Gastrocnemius medialis (tissue), 4 donors: Measurements from ENCODE around the gene PRDM5. TPM values are rescaled to one million over a fixed set of nuclear protein-coding genes. Genes with fewer than 3 reads are reported as not detected.
"Not testable (repeated sequence)": the region's sequence is repeated elsewhere in the genome, so short reads cannot be mapped to it uniquely, and the experiment has no call there.

Experiments
- ATAC-seq, 2 donors: fragments of 150-250 bp; one replicate each; pipeline ENCODE4 v1.9.1; 2016
- DNase-seq, 2 donors: peaks; one replicate each; pipeline ENCODE4 v3.0.0-alpha.2; 2019
- H3K27ac ChIP-seq, 4 donors: fragments of 200-600 bp; sonication (generic); 1 replicate in 1 of 4; 2 replicates in 3 of 4; pipeline ENCODE4 v1.5.1; 2016 to 2018; ENCODE audit warnings: mild to moderate bottlenecking in 2 of 4, moderate library complexity in 1 of 4
- H3K27me3 ChIP-seq, 3 donors: fragments of 200-600 bp; sonication (generic) in 2 of 3; 1 replicate in 1 of 3; 2 replicates in 2 of 3; pipeline versions ENCODE4 v1.5.1 to v1.6.0; 2016 to 2019; ENCODE audit warnings: mild to moderate bottlenecking in 1 of 3, moderate library complexity in 1 of 3
- H3K36me3 ChIP-seq, 2 donors: fragments of 200-600 bp; sonication (generic) in 1 of 2; one replicate each; pipeline ENCODE4 v1.5.1; 2017 to 2018
- H3K4me1 ChIP-seq, 2 donors: fragments of 200-600 bp; sonication (generic) in 1 of 2; one replicate each; pipeline ENCODE4 v1.5.1; 2016 to 2017; ENCODE audit warnings: mild to moderate bottlenecking in 2 of 2
- H3K4me3 ChIP-seq, 4 donors: fragments of 200-600 bp; sonication (generic) in 3 of 4; 1 replicate in 1 of 4; 2 replicates in 3 of 4; pipeline ENCODE4 v1.5.1; 2016 to 2019; ENCODE audit warnings: mild to moderate bottlenecking in 2 of 4
- H3K9me3 ChIP-seq, 3 donors: fragments of 200-600 bp; sonication (generic) in 2 of 3; 1 replicate in 1 of 3; 2 replicates in 2 of 3; pipeline ENCODE4 v1.5.1; 2016 to 2019
- POLR2A ChIP-seq, 2 donors: fragments of 450-650 bp; IDR thresholded peaks; one replicate each; pipeline ENCODE4 v1.6.1; 2017; ENCODE audit warnings: antibody characterized with exemption in 2 of 2, mild to moderate bottlenecking in 2 of 2, moderate library complexity in 2 of 2
- in situ Hi-C, 4 donors: fragments of 200-750 bp; cut with MboI; loops; one replicate each; pipeline versions ENCODE4 v1.15.0 to v1.8.0; 2017; ENCODE audit warnings: low sequenced_read_pairs in 4 of 4
- intact Hi-C: fragments of 100-400 bp; cut with DNase I; formaldehyde crosslinking; loops from one replicate; pipeline ENCODE4 v1.15.1; 2023; ENCODE audit warnings: low total_unique reads
- total RNA-seq, 4 donors: library from RNA; depleted of rRNA; stranded (reverse); fragments of >200 nt; gene quantifications; one replicate each; pipeline versions ENCODE4 v1.1.0 to v1.2.3, GENCODE V29; 2016
- TF ChIP-seq, protein P1 (sequence below), 5 experiments: fragments of 450-650 bp in 3 of 5; fragments of 200-600 bp in 2 of 5; sonication (generic) in 2 of 5; IDR thresholded peaks in 4 of 5; conservative IDR thresholded peaks in 1 of 5; 1 replicate in 4 of 5; 2 replicates in 1 of 5; pipeline ENCODE4 v1.5.1; 2016 to 2019; ENCODE audit warnings: antibody characterized with exemption in 5 of 5, mild to moderate bottlenecking in 3 of 5, moderate library complexity in 3 of 5

The PRDM5 gene
- total RNA-seq, 4 donors from 2014 or later = 1.3 to 2.3 (median 1.6) TPM

DNA sequence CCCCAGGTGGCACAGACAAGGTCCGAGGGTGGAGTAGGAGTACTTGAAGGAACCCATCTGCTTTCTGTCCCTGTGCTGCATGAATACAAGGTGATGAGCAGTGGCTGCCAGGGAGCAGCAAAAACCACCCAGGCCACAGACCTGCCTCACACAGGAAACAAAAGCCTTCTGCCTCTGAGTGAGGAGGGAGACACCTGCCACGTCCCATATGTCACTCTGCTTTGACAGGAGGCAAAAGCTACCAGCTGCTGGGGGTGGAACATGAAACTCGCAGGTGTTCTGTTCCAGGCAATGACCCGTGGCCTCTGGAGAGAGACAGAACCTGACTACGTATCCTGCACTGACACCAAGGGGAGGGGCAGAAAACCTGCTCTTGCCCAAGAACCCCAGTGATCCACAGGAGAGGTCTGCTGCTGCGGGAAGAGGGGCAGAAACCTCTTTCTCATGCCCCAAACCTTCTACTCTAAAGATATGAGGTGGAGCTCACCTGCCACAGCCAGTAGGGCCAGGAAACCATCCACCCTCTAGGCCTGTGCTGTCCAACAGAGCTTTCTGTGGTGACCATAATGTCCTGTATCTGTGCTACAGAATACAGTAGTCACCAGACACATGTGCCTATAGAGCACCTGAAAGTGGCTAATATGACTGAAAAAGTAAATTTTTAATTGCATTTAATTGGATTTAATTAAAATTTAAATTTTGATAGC lies 172.9 kb downstream of the PRDM5 start:
- Histone ChIP-seq H3K4me3 (no peak overlapping the region), H3K27me3 (no peaks in the 10 kb centered on the region), H3K36me3 (no peaks in the 10 kb centered on the region), H3K9me3 (peaks cover 0 to 6% (median 0%) of the 10 kb centered on the region in 3 donors), H3K27ac (no peak overlapping the region), H3K4me1 (no peaks in the 10 kb centered on the region)
- DNase-seq (peak in 1 of 2 donors; percentile 21), ATAC-seq (peak in 1 of 2 donors; percentile 41)
- intact Hi-C loops (no loop called here), in situ Hi-C loops (no loop called here)
- no peak for TF ChIP-seq POLR2A (IDR thresholded peaks at IDR 0.05)
- TF ChIP-seq, protein P1, sequence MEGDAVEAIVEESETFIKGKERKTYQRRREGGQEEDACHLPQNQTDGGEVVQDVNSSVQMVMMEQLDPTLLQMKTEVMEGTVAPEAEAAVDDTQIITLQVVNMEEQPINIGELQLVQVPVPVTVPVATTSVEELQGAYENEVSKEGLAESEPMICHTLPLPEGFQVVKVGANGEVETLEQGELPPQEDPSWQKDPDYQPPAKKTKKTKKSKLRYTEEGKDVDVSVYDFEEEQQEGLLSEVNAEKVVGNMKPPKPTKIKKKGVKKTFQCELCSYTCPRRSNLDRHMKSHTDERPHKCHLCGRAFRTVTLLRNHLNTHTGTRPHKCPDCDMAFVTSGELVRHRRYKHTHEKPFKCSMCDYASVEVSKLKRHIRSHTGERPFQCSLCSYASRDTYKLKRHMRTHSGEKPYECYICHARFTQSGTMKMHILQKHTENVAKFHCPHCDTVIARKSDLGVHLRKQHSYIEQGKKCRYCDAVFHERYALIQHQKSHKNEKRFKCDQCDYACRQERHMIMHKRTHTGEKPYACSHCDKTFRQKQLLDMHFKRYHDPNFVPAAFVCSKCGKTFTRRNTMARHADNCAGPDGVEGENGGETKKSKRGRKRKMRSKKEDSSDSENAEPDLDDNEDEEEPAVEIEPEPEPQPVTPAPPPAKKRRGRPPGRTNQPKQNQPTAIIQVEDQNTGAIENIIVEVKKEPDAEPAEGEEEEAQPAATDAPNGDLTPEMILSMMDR (IDR thresholded peaks at IDR 0.05 in 4 of 5, conservative IDR thresholded peaks at IDR 0.05 in 1 of 5) = no peak

DNA sequence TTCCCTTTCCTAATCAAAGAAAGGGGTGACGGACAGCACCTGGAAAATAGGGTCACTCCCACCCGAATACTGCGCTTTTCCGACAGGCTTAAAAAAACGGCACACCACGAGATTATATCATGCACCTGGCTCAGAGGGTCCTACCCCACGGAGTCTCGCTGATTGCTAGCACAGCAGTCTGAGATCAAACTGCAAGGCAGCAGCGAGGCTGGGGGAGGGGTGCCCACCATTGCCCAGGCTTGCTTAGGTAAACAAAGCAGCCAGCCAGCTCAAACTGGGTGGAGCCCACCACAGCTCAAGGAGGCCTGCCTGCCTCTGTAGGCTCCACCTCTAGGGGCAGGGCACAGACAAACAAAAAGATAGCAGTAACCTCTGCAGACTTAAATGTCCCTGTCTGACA lies 180.9 kb downstream of the PRDM5 start:
- H3K36me3 ChIP-seq, H3K27me3 ChIP-seq, intact Hi-C loops, H3K9me3 ChIP-seq, ATAC-seq, H3K27ac ChIP-seq, H3K4me3 ChIP-seq, in situ Hi-C loops, DNase-seq, H3K4me1 ChIP-seq: not testable (repeated sequence)

DNA sequence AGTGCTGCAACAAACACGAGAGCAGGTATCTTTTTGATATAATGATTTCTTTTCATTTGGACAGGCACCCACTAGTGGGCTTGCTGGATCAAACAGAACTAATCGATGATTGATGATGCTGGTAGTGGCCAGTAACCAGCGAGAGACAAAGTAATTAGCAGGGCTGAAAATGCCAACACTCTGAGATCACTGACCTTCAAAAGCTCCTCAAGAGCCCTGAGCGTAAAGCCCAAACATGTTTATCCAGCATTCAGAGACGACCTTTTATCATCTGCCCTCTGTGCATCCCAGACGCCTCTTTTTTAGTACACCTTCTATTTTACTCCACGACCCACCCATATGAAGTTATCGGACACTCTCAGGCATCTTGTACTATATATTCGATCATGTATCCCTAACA lies 186.2 kb downstream of the PRDM5 start:
- intact Hi-C loops (no loop called here), in situ Hi-C loops (no loop called here)
- Histone ChIP-seq H3K27me3 (no peaks in the 10 kb centered on the region), H3K9me3 (no peaks in the 10 kb centered on the region), H3K4me1 (no peaks in the 10 kb centered on the region), H3K4me3 (no peak overlapping the region), H3K27ac (no peak overlapping the region), H3K36me3 (no peaks in the 10 kb centered on the region)
- ATAC-seq = no peak
- TF ChIP-seq POLR2A (IDR thresholded peaks at IDR 0.05) = no peak
- TF ChIP-seq, protein P1 (IDR thresholded peaks at IDR 0.05 in 4 of 5, conservative IDR thresholded peaks at IDR 0.05 in 1 of 5) = no peak
- no peak for DNase-seq

DNA sequence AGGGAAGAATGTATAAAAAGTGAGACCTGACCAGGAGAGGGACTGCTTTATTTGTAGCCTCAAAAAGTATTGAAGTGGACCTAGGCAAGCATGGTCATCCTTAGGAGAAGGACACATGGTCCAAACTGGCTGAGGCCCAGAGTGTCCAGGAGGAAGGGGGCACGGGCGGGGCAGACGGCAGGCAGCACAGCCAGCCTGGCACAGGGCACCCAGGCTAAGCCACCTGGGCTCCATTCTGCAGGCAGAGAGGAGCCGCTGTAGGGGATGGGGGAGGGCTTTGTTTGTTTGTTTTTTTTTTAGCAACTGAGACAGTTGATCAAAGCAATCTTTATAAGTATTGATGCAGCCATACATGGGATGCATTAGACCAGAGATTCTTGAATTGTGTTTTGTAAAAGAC lies 188.6 kb downstream of the PRDM5 start:
- Histone ChIP-seq H3K4me1 (no peaks in the 10 kb centered on the region), H3K27me3 (no peaks in the 10 kb centered on the region), H3K27ac (no peak overlapping the region), H3K36me3 (no peaks in the 10 kb centered on the region), H3K9me3 (no peaks in the 10 kb centered on the region), H3K4me3 (no peak overlapping the region)
- no peak for DNase-seq
- in situ Hi-C loops (no loop called here), intact Hi-C loops (no loop called here)
- ATAC-seq = no peak
- TF ChIP-seq, protein P1 (IDR thresholded peaks at IDR 0.05 in 4 of 5, conservative IDR thresholded peaks at IDR 0.05 in 1 of 5) = no peak
- no peak for TF ChIP-seq POLR2A (IDR thresholded peaks at IDR 0.05)

DNA sequence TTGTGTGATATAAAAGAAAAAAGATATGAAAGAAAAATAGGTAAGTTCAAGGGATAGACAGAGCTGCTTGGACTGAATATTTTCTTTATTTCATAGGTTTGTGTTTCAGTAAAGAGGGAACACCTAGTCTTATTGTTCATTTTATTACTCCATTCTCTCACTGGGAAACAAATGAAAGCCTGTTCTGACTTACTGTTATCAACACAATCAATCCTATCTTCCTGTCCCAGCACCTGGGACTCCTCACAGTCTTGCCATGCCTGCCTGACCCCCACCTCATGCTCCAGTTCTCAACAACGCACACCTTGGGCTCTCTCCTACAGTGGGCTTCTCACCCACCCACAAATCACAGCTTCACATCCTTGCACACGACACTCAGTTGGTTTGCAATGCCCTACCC lies 189.5 kb downstream of the PRDM5 start:
- Histone ChIP-seq H3K4me3 (no peak overlapping the region), H3K36me3 (no peaks in the 10 kb centered on the region), H3K27me3 (no peaks in the 10 kb centered on the region), H3K4me1 (no peaks in the 10 kb centered on the region), H3K9me3 (no peaks in the 10 kb centered on the region), H3K27ac (no peak overlapping the region)
- TF ChIP-seq POLR2A (IDR thresholded peaks at IDR 0.05) = no peak
- TF ChIP-seq, protein P1 (IDR thresholded peaks at IDR 0.05 in 4 of 5, conservative IDR thresholded peaks at IDR 0.05 in 1 of 5) = no peak
- intact Hi-C loops (no loop called here), in situ Hi-C loops (no loop called here)
- DNase-seq (no peak), ATAC-seq (no peak)
